ENCODE measurements around the gene DENND6B.

DENND6B gene

GRCh38 chr22:50284479-50284878 lies 42.3 kb downstream of the DENND6B start:
- no peaks in the 10 kb centered on the region for H3K27me3 ChIP-seq (replicated peaks; ENCODE audit: insufficient read depth, low read length)
- no peak overlapping the region for H3K4me3 ChIP-seq (ENCODE audit: low read length)
- H4K20me1 ChIP-seq (ENCODE audit: insufficient read depth, low read length), result no peaks in the 10 kb centered on the region
- no peak overlapping the region for H2AFZ ChIP-seq (ENCODE audit: low read length)
- no peaks in the 10 kb centered on the region for H3K36me3 ChIP-seq (replicated peaks; ENCODE audit: insufficient read depth, low read length)
- H3K9me2 ChIP-seq (replicated peaks; ENCODE audit: insufficient read depth, low read length), result no peaks in the 10 kb centered on the region
- no peaks in the 10 kb centered on the region for H3K9me3 ChIP-seq (replicated peaks; ENCODE audit: insufficient read depth, low read length)
- TF ChIP-seq EZH2phosphoT487 (IDR thresholded peaks at IDR 0.05; ENCODE audit: low read length) (no peak), EZH2 (optimal IDR thresholded peaks at IDR 0.05; ENCODE audit: low read depth, low read length) (no peak)
- TF ChIP-seq, protein P1, sequence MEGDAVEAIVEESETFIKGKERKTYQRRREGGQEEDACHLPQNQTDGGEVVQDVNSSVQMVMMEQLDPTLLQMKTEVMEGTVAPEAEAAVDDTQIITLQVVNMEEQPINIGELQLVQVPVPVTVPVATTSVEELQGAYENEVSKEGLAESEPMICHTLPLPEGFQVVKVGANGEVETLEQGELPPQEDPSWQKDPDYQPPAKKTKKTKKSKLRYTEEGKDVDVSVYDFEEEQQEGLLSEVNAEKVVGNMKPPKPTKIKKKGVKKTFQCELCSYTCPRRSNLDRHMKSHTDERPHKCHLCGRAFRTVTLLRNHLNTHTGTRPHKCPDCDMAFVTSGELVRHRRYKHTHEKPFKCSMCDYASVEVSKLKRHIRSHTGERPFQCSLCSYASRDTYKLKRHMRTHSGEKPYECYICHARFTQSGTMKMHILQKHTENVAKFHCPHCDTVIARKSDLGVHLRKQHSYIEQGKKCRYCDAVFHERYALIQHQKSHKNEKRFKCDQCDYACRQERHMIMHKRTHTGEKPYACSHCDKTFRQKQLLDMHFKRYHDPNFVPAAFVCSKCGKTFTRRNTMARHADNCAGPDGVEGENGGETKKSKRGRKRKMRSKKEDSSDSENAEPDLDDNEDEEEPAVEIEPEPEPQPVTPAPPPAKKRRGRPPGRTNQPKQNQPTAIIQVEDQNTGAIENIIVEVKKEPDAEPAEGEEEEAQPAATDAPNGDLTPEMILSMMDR (IDR thresholded peaks at IDR 0.05; ENCODE audit: low read length), result no peak
- H3K9ac ChIP-seq (ENCODE audit: low read length), result no peak overlapping the region
- no peak for DNase-seq
- H3K4me2 ChIP-seq (ENCODE audit: low read depth, low read length), result no peak overlapping the region
- no peak overlapping the region for H3K27ac ChIP-seq (ENCODE audit: low read length)
- H3K79me2 ChIP-seq (ENCODE audit: low read length), result no peaks in the 10 kb centered on the region
- H3F3A ChIP-seq (ENCODE audit: insufficient read depth, low read length), result no peaks in the 10 kb centered on the region
- H3K4me1 ChIP-seq (ENCODE audit: low read length), result no peaks in the 10 kb centered on the region

DNA sequence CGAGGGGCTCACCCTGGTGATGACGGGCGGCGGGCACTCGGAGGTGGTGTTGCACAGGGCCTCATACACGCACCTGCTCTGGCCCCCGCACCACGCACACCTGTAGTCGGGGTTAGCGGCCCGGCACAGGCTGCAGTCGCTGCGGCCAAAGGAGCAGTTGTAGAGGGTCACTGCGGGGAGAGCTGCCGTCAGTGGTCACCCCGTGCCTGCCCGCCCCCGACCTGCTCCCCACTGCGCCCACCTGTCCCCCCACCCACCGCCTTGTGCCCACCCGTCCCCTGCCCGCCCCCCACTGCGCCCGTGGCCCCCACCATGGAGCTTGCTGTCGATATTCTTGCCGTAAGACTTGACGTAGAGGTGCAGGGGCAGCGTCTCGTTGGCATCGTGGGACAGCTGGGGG lies 43.0 kb downstream of the DENND6B start:
- Histone ChIP-seq H4K20me1 (ENCODE audit: insufficient read depth, low read length) (no peaks in the 10 kb centered on the region), H3K9ac (ENCODE audit: low read length) (no peak overlapping the region), H3K9me2 (replicated peaks; ENCODE audit: insufficient read depth, low read length) (no peaks in the 10 kb centered on the region), H3K27ac (ENCODE audit: low read length) (no peak overlapping the region), H3K4me2 (ENCODE audit: low read depth, low read length) (no peak overlapping the region), H3K36me3 (replicated peaks; ENCODE audit: insufficient read depth, low read length) (no peaks in the 10 kb centered on the region), H3K4me3 (ENCODE audit: low read length) (no peak overlapping the region), H3K4me1 (ENCODE audit: low read length) (no peaks in the 10 kb centered on the region), H3K27me3 (replicated peaks; ENCODE audit: insufficient read depth, low read length) (no peaks in the 10 kb centered on the region), H3F3A (ENCODE audit: insufficient read depth, low read length) (no peaks in the 10 kb centered on the region), H3K79me2 (ENCODE audit: low read length) (no peaks in the 10 kb centered on the region), H2AFZ (ENCODE audit: low read length) (no peak overlapping the region), H3K9me3 (replicated peaks; ENCODE audit: insufficient read depth, low read length) (no peaks in the 10 kb centered on the region)
- no peak for DNase-seq
- TF ChIP-seq EZH2 (optimal IDR thresholded peaks at IDR 0.05; ENCODE audit: low read depth, low read length) (no peak), EZH2phosphoT487 (IDR thresholded peaks at IDR 0.05; ENCODE audit: low read length) (no peak)
- TF ChIP-seq, protein P1 (IDR thresholded peaks at IDR 0.05; ENCODE audit: low read length), result no peak

DNA sequence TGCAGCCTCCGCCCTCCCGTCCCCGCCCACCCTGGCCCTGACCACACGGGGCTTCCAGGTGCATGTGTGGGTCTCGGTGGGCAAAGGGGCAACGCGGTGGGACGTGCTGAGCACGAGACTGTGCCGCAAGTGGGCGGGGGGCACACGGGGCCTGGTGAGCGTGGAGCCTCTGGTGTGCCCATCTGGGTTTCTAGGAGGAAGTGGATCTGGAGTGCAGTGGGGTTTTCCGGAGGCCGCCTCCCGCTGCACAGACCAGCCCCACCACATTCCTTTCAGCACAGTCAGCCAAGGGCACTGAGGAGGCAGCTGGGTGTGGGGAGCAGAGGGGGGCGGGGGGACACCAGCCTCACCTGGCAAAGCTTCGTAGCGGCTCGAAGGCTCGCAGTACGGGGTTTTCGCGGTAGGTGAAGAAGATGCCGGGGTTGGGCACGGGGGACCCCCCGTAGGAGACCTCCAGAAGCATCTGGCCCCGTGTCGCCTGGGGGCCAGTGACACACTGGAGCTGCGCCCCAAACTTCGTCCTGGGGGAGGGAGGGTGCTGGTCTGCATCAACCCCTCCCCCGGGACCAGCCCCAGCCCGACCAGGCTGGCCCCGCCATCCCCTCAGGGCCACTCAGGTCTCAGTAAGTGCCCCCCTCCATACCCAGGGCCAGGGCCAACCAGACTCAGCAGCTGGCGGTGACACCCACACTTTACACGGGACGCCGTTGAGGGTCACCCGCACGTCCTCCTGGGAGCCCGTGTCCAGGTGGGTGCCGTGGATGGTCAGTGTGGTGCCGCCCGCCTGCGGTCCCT lies 44.3 kb downstream of the DENND6B start:
- Histone ChIP-seq H2AFZ (ENCODE audit: low read length) (no peak overlapping the region), H3K79me2 (ENCODE audit: low read length) (no peaks in the 10 kb centered on the region), H3K27ac (ENCODE audit: low read length) (no peak overlapping the region)

More for the DNA sequence above, 44.3 kb downstream of the DENND6B start:
- Histone ChIP-seq H3K4me3 (ENCODE audit: low read length) (no peak overlapping the region), H3K9me3 (replicated peaks; ENCODE audit: insufficient read depth, low read length) (no peaks in the 10 kb centered on the region), H3K9me2 (replicated peaks; ENCODE audit: insufficient read depth, low read length) (no peaks in the 10 kb centered on the region), H3K36me3 (replicated peaks; ENCODE audit: insufficient read depth, low read length) (no peaks in the 10 kb centered on the region), H3K4me1 (ENCODE audit: low read length) (no peaks in the 10 kb centered on the region), H3F3A (ENCODE audit: insufficient read depth, low read length) (no peaks in the 10 kb centered on the region), H4K20me1 (ENCODE audit: insufficient read depth, low read length) (no peaks in the 10 kb centered on the region), H3K4me2 (ENCODE audit: low read depth, low read length) (no peak overlapping the region), H3K9ac (ENCODE audit: low read length) (no peak overlapping the region), H3K27me3 (replicated peaks; ENCODE audit: insufficient read depth, low read length) (no peaks in the 10 kb centered on the region)
- DNase-seq, result no peak
- TF ChIP-seq, protein P1 (IDR thresholded peaks at IDR 0.05; ENCODE audit: low read length), result no peak
- no peak for TF ChIP-seq EZH2 (optimal IDR thresholded peaks at IDR 0.05; ENCODE audit: low read depth, low read length)

Data from MM.1S (cell line).